Glutamatergic neuron (in vitro differentiated cells): Measurements from ENCODE around the gene ARL6IP5. TPM values are rescaled to one million over a fixed set of nuclear protein-coding genes. Genes with fewer than 3 reads are reported as not detected.

Experiments used
- DNase-seq: peaks from one replicate; pipeline ENCODE4 v3.0.0; 2022
- H3K27ac Mint-ChIP-seq: one replicate; pipeline ENCODE4 v1.8.0; 2020; ENCODE audit warnings: mild to moderate bottlenecking, mixed read lengths, inconsistent platforms; ENCODE audit not compliant: unreplicated experiment
- H3K27me3 Mint-ChIP-seq: one replicate; pipeline ENCODE4 v1.8.0; 2020; ENCODE audit warnings: mild to moderate bottlenecking, moderate library complexity, mixed read lengths, inconsistent platforms; ENCODE audit not compliant: unreplicated experiment
- H3K36me3 Mint-ChIP-seq: one replicate; pipeline ENCODE4 v1.8.0; 2020; ENCODE audit warnings: mild to moderate bottlenecking, mixed read lengths, inconsistent platforms; ENCODE audit not compliant: unreplicated experiment
- H3K4me1 Mint-ChIP-seq: one replicate; pipeline ENCODE4 v1.8.0; 2020; ENCODE audit warnings: mild to moderate bottlenecking, low read depth, mixed read lengths, inconsistent platforms; ENCODE audit not compliant: unreplicated experiment
- H3K4me3 Mint-ChIP-seq: one replicate; pipeline ENCODE4 v1.8.0; 2020; ENCODE audit warnings: mild to moderate bottlenecking, mixed read lengths, inconsistent platforms; ENCODE audit not compliant: unreplicated experiment
- H3K9me3 Mint-ChIP-seq: one replicate; pipeline ENCODE4 v1.8.0; 2020; ENCODE audit warnings: mild to moderate bottlenecking, moderate library complexity, mixed read lengths, inconsistent platforms; ENCODE audit not compliant: unreplicated experiment
- CTCF ChIP-seq: fragments of 200-600 bp; sonication (generic); IDR thresholded peaks from one replicate; pipeline ENCODE4 v1.5.0; 2021; ENCODE audit not compliant: partially characterized antibody, unreplicated experiment
- total RNA-seq: library from RNA; stranded (reverse); fragmentation: NEBNext Ultra II Directional; extraction: Animal tissue kit (Norgen Biotek cat#: 25700); gene quantifications from one replicate; pipeline ENCODE4 v1.2.1, GENCODE V29; 2021; ENCODE audit not compliant: unreplicated experiment

The ARL6IP5 gene
- total RNA-seq, 1 donor from 2014 or later: 74.0 TPM

- TF ChIP-seq CTCF: no peak
- no peaks in the 10 kb centered on the region for H3K9me3 Mint-ChIP-seq
- H3K4me1 Mint-ChIP-seq: no peaks in the 10 kb centered on the region
- peaks cover 1% of the 10 kb centered on the region for H3K27me3 Mint-ChIP-seq
- H3K4me3 Mint-ChIP-seq: no peak overlapping the region
- no peaks in the 10 kb centered on the region for H3K36me3 Mint-ChIP-seq
- DNase-seq: no peak
- no peak overlapping the region for H3K27ac Mint-ChIP-seq
Measured at GRCh38 chr3:69130689-69131088, 46.0 kb downstream of the ARL6IP5 start.

- no peaks in the 10 kb centered on the region for H3K9me3 Mint-ChIP-seq
- no peaks in the 10 kb centered on the region for H3K4me1 Mint-ChIP-seq
- no peaks in the 10 kb centered on the region for H3K36me3 Mint-ChIP-seq
- no peak for TF ChIP-seq CTCF
- H3K27me3 Mint-ChIP-seq: no peaks in the 10 kb centered on the region
- H3K4me3 Mint-ChIP-seq: no peak overlapping the region
- no peak overlapping the region for H3K27ac Mint-ChIP-seq
- DNase-seq: no peak
Measured at GRCh38 chr3:69137005-69137404, 52.3 kb downstream of the ARL6IP5 start.

DNA sequence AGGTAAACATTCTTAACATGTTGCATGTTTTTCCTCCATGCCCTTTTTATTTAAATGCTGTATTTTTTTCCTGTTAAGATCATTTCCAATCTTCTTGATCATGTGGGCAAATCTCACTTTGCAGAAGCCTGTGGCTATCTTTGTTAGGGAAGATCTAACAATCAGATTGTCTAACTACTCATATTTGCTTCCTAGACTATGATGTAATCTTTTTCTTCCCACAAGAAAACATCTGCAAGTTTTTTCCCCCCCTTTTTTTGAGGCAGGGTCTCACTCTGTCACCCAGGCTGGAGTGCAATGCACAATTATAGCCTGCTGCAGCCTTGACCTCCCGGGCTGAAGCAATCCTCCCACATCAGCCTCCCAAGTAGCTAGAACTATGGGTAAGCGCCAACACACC lies 52.7 kb downstream of the ARL6IP5 start:
- Mint-ChIP-seq H3K9me3 (no peaks in the 10 kb centered on the region), H3K27ac (no peak overlapping the region), H3K36me3 (no peaks in the 10 kb centered on the region), H3K4me3 (no peak overlapping the region), H3K27me3 (no peaks in the 10 kb centered on the region), H3K4me1 (no peaks in the 10 kb centered on the region)
- TF ChIP-seq CTCF: no peak
- DNase-seq: no peak

- Mint-ChIP-seq H3K36me3 (no peaks in the 10 kb centered on the region), H3K9me3 (no peaks in the 10 kb centered on the region), H3K27me3 (no peaks in the 10 kb centered on the region), H3K4me3 (no peak overlapping the region), H3K4me1 (peaks cover 2% of the 10 kb centered on the region), H3K27ac (no peak overlapping the region)
- no peak for DNase-seq
- TF ChIP-seq CTCF: no peak
Measured at GRCh38 chr3:69141313-69141712, 56.6 kb downstream of the ARL6IP5 start.

DNA sequence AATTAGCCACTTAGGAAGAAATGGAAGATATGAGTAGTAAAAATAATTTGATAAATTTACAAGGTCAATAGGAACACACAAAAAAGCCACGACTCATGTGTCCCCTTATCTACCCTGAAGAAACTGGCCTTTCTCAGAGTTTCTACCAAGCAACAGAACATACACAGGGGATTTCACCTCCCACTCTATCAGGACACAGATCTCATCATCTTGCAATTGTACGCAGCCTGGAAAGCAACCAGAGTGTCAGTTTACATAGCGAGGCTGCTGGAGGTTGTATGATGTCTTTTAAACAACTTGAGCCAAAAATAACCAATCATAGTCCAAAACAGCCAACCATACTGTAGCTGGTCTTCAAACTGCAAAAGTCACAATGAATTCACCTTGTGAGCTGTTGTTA lies 57.4 kb downstream of the ARL6IP5 start:
- DNase-seq: no peak
- Mint-ChIP-seq H3K9me3 (no peaks in the 10 kb centered on the region), H3K36me3 (no peaks in the 10 kb centered on the region), H3K27me3 (no peaks in the 10 kb centered on the region), H3K4me1 (peaks cover 2% of the 10 kb centered on the region), H3K27ac (no peak overlapping the region), H3K4me3 (no peak overlapping the region)
- no peak for TF ChIP-seq CTCF
